HuH-7.5 (cell line): ENCODE results near the gene SLC6A12.

ENCODE experiments used
- DNase-seq: peaks from one replicate; pipeline ENCODE4 v3.0.0; 2011; ENCODE audit warnings: low spot score

Gene SLC6A12

GRCh38 chr12:163406-163986, 50.5 kb downstream of the SLC6A12 start:
- no peak for DNase-seq

- no peak for DNase-seq
These were observed 51.3 kb downstream of the SLC6A12 start for GRCh38 chr12:162467-163307.

GRCh38 chr12:161823-162222, 52.1 kb downstream of the SLC6A12 start:
- no peak for DNase-seq

DNA sequence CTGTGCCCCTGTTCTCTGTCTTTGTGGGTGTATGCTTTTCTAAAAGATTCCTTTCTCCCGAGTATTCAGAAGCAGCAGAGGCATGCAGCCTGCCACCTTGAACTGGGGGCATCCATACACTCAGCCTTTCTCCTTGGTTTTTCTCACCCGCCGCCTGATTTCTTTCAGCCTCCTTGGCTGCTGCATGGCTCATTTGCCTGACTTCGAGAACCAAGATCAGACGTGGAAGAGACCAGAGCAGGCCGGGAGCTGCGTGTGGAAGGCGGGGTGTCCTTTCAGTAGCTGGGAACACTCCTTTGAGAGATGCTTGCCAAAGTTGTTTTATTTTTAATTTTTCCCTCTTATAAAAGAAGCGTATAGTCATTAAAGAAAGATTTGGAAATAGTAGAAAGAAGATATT, 53.1 kb downstream of the SLC6A12 start:
- no peak for DNase-seq

DNA sequence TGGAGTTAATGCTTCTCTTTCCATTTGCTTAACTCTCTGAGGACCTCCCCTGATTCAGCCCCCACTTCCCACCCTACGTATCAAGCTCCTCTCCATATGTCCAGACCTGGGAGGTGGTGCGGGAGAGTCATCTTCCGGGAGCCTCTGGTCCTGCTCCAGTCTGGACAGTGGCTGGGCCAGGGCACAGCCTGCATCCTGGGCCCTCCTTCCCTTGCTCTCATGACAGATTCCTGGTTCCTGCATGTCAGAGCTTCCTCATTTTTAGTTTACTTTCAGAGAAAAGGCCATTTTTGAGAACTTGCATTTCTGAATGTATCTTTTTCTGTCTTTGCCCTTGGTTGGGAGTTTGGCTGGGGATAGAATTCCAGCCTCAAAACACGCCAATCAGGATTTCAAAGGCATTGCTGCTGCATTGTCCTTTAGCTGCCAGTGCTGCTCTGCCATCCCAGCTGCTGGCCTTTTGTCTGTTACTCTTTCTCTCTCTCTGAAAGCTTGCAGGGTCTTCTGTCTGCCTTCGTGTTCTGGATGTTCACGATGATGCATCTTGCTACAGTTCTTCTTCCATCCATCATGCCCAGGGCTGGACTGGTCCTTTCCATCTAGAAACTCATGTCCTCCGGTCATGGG, 54.7 kb downstream of the SLC6A12 start:
- DNase-seq: no peak

GRCh38 chr12:157644-158043, 56.3 kb downstream of the SLC6A12 start:
- no peak for DNase-seq

DNA sequence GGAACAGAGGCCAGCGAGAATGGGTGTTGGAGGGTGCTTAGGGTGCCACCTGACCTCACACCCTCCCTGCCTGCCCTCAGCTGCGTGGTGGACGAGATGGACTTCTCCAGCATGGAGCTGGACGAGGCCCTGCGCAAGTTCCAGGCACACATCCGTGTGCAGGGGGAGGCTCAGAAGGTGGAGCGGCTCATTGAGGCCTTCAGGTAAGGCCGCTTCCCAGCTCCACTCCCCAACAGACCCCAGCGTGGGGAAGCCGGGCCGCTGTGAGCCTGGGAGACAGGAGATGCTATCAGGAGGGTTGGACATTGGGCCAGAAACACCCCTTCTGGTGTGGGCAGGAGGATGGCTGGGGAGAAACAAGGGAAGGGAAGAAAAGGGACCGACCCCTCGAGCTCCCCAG, 57.0 kb downstream of the SLC6A12 start:
- DNase-seq: no peak

DNA sequence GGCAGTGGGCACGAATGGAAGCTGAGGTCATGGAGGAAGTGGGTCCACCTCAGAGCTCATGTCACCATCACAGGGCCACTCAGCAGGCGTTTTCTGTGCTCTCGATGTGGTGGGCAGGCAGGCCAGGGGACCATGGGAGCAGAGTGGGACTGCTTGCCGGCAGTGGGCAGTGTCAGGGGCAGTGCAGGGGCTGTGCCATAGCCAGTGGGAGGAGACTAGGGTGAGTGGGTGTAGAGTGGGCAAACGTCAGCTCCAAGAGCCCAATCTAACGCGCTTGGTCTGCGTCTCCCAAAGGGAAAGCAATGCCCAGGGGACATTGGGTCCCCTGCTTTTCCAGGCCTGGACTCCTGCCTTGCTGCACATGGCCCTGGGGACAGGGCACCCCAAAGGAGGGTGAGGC, 58.3 kb downstream of the SLC6A12 start:
- DNase-seq: no peak

DNA sequence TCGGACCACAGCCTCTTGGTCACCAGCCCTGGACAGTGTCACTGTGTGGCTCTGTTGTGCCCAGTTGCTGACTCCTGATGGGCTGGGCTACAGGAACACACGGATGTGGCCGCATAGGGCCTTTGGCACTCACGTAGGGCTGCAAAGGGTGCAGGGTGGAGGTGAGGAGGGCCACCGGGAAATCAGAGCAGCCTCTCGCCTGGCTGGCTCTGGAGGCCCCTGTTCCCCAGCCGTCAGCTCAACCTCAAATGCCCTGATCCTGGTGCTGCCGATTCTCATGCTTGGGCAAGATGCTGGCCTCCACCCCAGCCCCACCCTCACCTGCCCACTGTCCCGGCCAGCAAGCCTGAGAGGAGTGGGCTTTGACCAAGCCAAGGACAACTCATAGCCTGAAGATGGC, 59.0 kb downstream of the SLC6A12 start:
- DNase-seq: no peak

DNA sequence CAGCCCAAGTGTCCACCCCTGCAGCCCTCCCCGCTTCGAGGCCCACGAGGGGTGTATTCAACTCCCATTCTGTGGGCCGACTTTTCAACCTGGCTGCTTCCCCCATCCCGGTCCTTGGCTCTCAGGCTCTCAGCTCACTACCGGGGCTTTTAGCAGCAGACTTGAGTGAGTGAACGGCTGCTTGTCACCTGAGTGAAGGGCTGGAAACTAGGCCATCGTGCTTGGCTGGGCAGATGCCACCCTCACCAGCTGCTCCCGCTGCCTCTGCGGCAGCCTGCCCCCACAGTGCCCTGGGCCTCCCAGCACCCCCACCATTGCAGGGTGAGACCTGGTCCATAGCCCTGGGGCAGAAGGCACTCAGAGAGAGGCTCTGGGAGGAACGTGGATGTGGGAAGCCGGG, 59.9 kb downstream of the SLC6A12 start:
- no peak for DNase-seq

DNA sequence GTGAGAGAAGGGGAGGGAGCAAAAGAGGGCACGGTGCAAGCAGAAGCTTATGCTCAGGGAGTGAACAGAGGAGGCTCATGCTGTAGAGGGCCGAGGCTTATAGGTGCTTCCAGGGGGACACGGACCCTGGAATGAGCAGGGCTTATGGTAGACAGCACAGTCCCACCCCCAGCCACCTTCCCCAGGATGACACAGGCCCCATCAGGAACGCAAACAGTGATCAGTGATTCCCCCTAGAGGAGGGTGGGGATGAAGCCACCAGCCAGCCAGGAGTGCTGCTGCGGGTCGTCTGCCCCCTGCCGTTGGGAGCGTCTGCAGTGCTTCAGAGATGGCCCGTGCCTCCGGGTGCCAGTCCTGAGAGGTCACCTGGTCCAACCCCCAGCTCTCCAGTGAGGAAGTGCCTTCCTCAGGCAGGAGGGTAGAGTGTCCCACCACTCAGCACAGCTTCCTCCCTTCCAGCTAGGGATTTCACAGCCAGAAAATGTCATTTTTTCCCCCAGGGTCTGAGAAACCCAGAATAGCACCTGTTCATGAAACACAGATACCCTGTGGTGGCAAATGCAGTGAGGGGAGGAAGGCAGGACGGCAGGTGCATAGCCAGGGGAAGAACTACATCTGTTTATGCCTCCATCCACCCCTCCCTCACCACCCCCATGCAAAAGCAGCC, 60.7 kb downstream of the SLC6A12 start:
- DNase-seq: peak; percentile 97

GRCh38 chr12:152440-152839, 61.5 kb downstream of the SLC6A12 start:
- DNase-seq: no peak

DNA sequence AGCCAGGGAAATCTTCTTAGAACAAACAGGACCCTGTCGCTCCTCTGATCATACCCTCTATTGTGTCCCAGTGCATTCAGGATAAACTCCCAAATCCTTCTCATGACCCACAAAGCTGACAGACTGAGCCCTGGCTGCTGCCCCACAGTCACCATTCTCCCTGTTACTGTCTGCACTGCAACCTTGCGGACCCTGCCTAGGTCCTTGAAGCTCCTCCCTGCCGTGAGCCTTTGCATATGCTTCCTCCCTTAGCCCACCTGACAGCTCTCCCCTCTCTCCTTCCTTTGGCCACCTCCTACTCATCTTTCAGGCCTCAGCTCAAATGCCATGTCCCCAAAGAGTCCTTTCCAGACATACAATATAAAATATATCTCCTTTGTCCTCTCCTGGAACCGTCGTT, 62.4 kb downstream of the SLC6A12 start:
- no peak for DNase-seq

DNA sequence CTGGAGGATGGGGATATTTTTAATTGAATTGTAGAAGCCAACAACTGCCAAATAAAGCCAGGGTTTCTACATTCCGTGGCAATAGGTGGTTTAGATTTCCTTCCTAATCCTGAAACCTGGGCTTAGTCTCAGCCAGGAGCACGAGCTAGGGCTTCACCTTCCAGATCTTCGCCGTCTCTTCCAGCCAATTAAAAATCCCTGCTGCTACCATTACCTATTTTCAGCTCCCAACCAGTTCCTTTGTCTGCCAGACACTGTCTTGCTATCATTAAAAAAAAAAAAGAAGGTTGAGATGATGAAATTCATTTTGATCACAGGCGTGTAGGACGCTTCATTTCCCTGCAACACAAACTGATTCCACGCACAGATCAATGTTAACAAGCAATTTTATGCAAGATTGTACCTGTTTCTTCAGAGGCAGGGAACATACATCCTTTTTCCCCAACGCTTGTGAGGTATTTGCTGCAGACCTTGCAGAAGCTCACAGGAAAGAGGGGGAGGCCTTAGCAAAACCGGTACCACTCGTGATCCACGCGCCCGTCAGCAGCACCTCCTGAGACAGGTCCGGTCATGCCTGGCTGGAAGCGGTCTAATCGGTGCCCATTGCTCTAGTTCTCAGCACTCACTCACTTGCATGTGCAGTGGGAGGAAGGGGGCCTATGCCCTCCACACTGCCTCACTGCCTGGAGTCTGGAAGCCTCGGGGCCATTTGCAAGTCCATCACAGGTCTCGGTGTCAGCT, 65.1 kb downstream of the SLC6A12 start:
- DNase-seq: no peak

GRCh38 chr12:147242-147641, 66.7 kb downstream of the SLC6A12 start:
- DNase-seq: no peak

DNA sequence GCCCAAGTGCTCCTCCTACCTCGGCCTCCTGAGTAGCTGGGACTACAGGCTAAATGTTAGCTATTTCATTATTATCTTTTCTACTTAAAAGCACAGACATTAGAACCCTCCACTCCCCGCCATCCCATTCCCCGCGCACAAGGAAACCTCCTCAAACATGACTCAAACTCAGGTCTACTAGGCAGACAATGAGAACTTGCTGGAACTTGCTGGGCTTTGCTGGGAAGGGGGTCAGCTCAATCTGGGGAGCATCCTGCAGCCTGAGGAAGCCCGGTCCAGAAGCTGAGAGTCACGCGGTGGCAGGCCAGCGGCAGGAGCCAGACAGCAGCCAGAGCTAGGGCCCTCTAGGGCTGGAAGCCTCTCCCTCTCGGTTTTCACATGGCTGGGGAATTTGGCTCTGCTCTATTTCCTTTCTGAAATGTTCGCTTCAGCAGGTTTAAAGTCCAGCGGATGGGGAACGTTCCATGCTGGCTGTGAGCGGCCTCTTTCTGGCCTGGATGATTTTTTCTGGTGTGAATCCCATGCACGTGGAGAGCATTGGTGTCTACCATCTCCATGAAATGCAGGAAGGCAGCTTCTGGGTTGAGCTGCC, 68.5 kb downstream of the SLC6A12 start:
- no peak for DNase-seq

GRCh38 chr12:144650-145284, 69.2 kb downstream of the SLC6A12 start:
- DNase-seq: no peak

DNA sequence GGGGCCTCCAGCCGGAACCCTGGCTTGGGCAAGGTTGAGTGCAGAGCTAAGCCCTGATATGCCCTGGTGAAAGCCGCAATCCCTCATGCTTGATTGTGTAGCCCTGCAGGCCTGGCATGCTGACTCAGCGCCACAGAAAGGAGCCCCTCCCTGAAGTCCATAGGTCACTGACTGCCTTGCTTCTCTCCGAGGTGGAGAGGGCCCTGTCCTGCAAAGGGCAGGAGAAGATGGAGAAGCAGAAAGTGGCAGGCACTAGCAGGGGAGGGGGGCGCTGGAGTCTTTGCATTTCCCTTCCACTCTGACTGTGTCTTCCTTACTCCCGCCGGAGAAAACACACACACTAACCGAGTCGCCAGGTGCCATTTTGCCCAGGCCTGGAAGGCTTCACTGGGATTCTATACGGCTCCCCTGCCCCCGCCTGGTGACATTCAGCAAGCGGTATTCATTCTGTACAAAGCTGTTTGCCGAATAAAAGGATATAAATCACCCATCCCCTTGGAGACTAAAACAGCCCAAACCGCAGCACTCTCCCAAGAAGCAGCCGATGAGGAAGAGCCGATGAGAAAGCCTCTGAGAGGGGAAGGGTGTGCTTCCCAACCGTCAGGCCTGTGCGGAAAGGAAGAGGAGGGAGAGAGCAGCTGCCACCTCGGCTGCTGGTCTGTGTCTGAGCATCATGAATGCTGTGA, 69.8 kb downstream of the SLC6A12 start:
- peak; percentile 71 for DNase-seq

DNA sequence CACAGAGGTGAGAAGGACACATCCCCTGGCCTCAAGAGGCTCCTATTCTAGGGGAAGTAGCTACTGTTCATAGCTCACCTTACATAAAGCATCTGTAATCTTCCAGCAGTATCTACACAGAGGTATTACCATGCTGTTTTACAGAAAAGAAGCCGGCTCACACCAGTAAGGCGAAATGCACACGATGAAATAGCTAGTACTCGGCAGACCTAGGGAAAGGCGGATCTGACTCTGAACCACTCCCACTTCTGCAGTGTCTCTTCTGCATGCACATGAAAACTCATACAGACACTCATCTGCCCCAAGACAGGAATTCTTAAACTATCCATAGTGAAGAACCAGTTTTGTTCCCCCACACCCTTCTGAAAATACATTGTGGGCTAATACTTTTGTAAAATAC, 73.8 kb downstream of the SLC6A12 start:
- DNase-seq: no peak
